SK-N-SH treated with all-trans-retinoic acid at 6 μM for 48 hours (cell line): ENCODE measurements around the gene IRAG1.

Experiments used
- ATAC-seq: fragments of 200-7000 bp; cut with Tn5 transposase; 3 replicates; pipeline ENCODE4 v1.9.1; 2020; ENCODE audit warnings: mild to moderate bottlenecking, moderate library complexity
- ARNTL ChIP-seq: fragments of 450-650 bp; formaldehyde crosslinking; IDR thresholded peaks from 2 replicates; pipeline ENCODE4 v1.5.0; 2020; ENCODE audit warnings: low read depth, mild to moderate bottlenecking, moderate library complexity, borderline replicate concordance
- CREB5 ChIP-seq: fragments of 250-450 bp; sonication (Bioruptor Pico); IDR thresholded peaks from 2 replicates; pipeline ENCODE4 v1.5.1; 2020; ENCODE audit warnings: low read depth, mild to moderate bottlenecking, moderate library complexity
- CSRNP3 ChIP-seq: fragments of 250-450 bp; sonication (Bioruptor Pico); IDR thresholded peaks from 2 replicates; pipeline ENCODE4 v1.5.1; 2021; ENCODE audit warnings: mild to moderate bottlenecking, moderate library complexity
- ESRRG ChIP-seq: fragments of 250-450 bp; sonication (Bioruptor Pico); IDR thresholded peaks from 2 replicates; pipeline ENCODE4 v1.6.1; 2021; ENCODE audit warnings: mild to moderate bottlenecking
- GLIS3 ChIP-seq: fragments of 250-450 bp; sonication (Bioruptor Pico); IDR thresholded peaks from 2 replicates; pipeline ENCODE4 v1.5.0; 2020; ENCODE audit warnings: mild to moderate bottlenecking, moderate library complexity
- ISL1 ChIP-seq: fragments of 250-450 bp; sonication (Bioruptor Pico); IDR thresholded peaks from 2 replicates; pipeline ENCODE4 v2.1.2; 2022; ENCODE audit warnings: mild to moderate bottlenecking, moderate library complexity
- OSR1 ChIP-seq: fragments of 250-450 bp; sonication (Bioruptor Pico); IDR thresholded peaks from 2 replicates; pipeline ENCODE4 v1.8.0; 2022; ENCODE audit warnings: moderate library complexity, mild to moderate bottlenecking, inconsistent platforms
- PATZ1 ChIP-seq: fragments of 250-450 bp; sonication (Bioruptor Pico); IDR thresholded peaks from 2 replicates; pipeline ENCODE4 v1.8.0; 2020; ENCODE audit warnings: mild to moderate bottlenecking, moderate library complexity, borderline replicate concordance
- POU6F1 ChIP-seq: fragments of 250-450 bp; sonication (Bioruptor Pico); IDR thresholded peaks from 2 replicates; pipeline ENCODE4 v1.8.0; 2021; ENCODE audit warnings: low read depth, mild to moderate bottlenecking, moderate library complexity, borderline replicate concordance
- PPARA ChIP-seq: fragments of 250-450 bp; sonication (Bioruptor Pico); IDR thresholded peaks from 2 replicates; pipeline ENCODE4 v1.5.0; 2020; ENCODE audit warnings: mild to moderate bottlenecking, borderline replicate concordance
- RARB ChIP-seq: fragments of 250-450 bp; sonication (Bioruptor Pico); IDR thresholded peaks from 2 replicates; pipeline ENCODE4 v1.8.0; 2021; ENCODE audit warnings: mild to moderate bottlenecking, moderate library complexity
- SNAI2 ChIP-seq: fragments of 250-450 bp; sonication (Bioruptor Pico); IDR thresholded peaks from 2 replicates; pipeline ENCODE4 v1.5.0; 2020; ENCODE audit warnings: mild to moderate bottlenecking, moderate library complexity
- TCF4 ChIP-seq: fragments of 250-450 bp; sonication (Bioruptor Pico); IDR thresholded peaks from 2 replicates; pipeline ENCODE4 v1.8.0; 2021; ENCODE audit warnings: mild to moderate bottlenecking, moderate library complexity, borderline replicate concordance
- TOX ChIP-seq: fragments of 250-450 bp; sonication (Bioruptor Pico); IDR thresholded peaks from 2 replicates; pipeline ENCODE4 v1.8.0; 2021; ENCODE audit warnings: mild to moderate bottlenecking, moderate library complexity, borderline replicate concordance
- TSHZ2 ChIP-seq: fragments of 250-450 bp; sonication (Bioruptor Pico); IDR thresholded peaks from 2 replicates; pipeline ENCODE4 v1.5.0; 2020; ENCODE audit warnings: mild to moderate bottlenecking, moderate library complexity
- ZFP3 ChIP-seq: fragments of 250-450 bp; sonication (Bioruptor Pico); IDR thresholded peaks from 2 replicates; pipeline ENCODE4 v1.5.0; 2020; ENCODE audit warnings: mild to moderate bottlenecking, moderate library complexity
- ZFP30 ChIP-seq: fragments of 450-650 bp; formaldehyde crosslinking; IDR thresholded peaks from 2 replicates; pipeline ENCODE4 v1.5.0; 2022; ENCODE audit warnings: mild to moderate bottlenecking, moderate library complexity
- ZNF565 ChIP-seq: fragments of 450-650 bp; formaldehyde crosslinking; conservative IDR thresholded peaks from 2 replicates; pipeline ENCODE4 v1.5.0; 2020; ENCODE audit warnings: low read depth, mild to moderate bottlenecking, moderate library complexity
- ZNF70 ChIP-seq: fragments of 450-650 bp; formaldehyde crosslinking; IDR thresholded peaks from 2 replicates; pipeline ENCODE4 v1.5.0; 2020; ENCODE audit warnings: mild to moderate bottlenecking, moderate library complexity
- ZNF8 ChIP-seq: fragments of 450-650 bp; formaldehyde crosslinking; IDR thresholded peaks from 2 replicates; pipeline ENCODE4 v1.5.0; 2020; ENCODE audit warnings: mild to moderate bottlenecking, moderate library complexity

The IRAG1 gene

GRCh38 chr11:10694486-10695239 is 1.1 kb upstream of the IRAG1 start (continued):
- TF ChIP-seq TSHZ2 (CRISPR knock-in tag) = no peak
- TF ChIP-seq ISL1 (CRISPR knock-in tag) = no peak
- no peak for TF ChIP-seq TCF4
- no peak for TF ChIP-seq ESRRG (CRISPR knock-in tag)
- TF ChIP-seq PPARA = no peak
- TF ChIP-seq RARB (CRISPR knock-in tag) = no peak
- TF ChIP-seq POU6F1 (CRISPR knock-in tag) = no peak
- TF ChIP-seq, all 23 proteins: peak for 0

- no peak for TF ChIP-seq ARNTL (CRISPR knock-in tag)
- TF ChIP-seq ESRRG (CRISPR knock-in tag) = no peak
- TF ChIP-seq PATZ1 (CRISPR knock-in tag) = no peak
- no peak for TF ChIP-seq PPARA
- TF ChIP-seq TOX = no peak
- TF ChIP-seq GLIS3 (CRISPR knock-in tag) = no peak
- no peak for TF ChIP-seq POU6F1 (CRISPR knock-in tag)
- no peak for TF ChIP-seq OSR1 (CRISPR knock-in tag)
- TF ChIP-seq ZNF8 (CRISPR knock-in tag) = no peak
- no peak for TF ChIP-seq ZNF70 (CRISPR knock-in tag)
- no peak for TF ChIP-seq ZNF565 (CRISPR knock-in tag)
- no peak for TF ChIP-seq CSRNP3 (CRISPR knock-in tag)
- no peak for TF ChIP-seq ISL1 (CRISPR knock-in tag)
- no peak for TF ChIP-seq ZFP3
- no peak for TF ChIP-seq TSHZ2 (CRISPR knock-in tag)
- no peak for TF ChIP-seq RARB (CRISPR knock-in tag)
- no peak for TF ChIP-seq CREB5 (CRISPR knock-in tag)
- no peak for TF ChIP-seq SNAI2
- TF ChIP-seq TCF4 = no peak
- TF ChIP-seq ZFP30 (CRISPR knock-in tag) = no peak
- ATAC-seq = no peak
Observed at GRCh38 chr11:10692531-10693115, 932 bp downstream of the IRAG1 start.
